Measurements from ENCODE around the gene CDK5RAP3. TPM values are rescaled to one million over a fixed set of nuclear protein-coding genes. Genes with fewer than 3 reads are reported as not detected.

Gene CDK5RAP3
- total RNA-seq, 1 experiment from 2014 or later: 255 TPM

DNA sequence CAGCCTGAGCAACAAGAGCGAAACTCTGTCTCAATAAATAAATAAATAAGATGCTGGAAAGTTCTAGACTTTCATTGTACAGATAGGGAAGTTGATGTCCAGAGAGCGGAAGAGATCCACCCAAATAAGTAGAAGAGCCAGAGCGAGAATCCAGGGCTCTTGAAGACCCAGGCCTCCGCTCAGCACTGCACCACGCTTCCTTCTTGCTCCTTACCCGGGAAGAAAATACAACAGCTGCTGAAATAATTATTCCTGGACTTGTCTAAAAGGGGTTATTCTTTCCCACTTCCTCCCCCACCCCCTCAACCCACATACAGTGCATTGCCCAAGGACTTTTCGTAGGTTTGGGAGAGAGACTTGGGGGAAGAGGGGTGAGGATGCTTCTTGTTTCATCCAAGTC lies 26.7 kb downstream of the CDK5RAP3 start:
- DNase-seq (ENCODE audit: low read depth, low spot score) (no peak), ATAC-seq (no peak)
- H3K4me2 ChIP-seq (ENCODE audit: low read length): no peak overlapping the region
- BruUV-seq (replicated peaks): no TSS peak
- intact Hi-C loops (cut with micrococcal nuclease): no loop called here
- H3K79me2 ChIP-seq (ENCODE audit: insufficient read depth, low read length): no peaks in the 10 kb centered on the region
- H3K9ac ChIP-seq (ENCODE audit: low read length): no peak overlapping the region
- H4K20me1 ChIP-seq (ENCODE audit: insufficient read depth): no peaks in the 10 kb centered on the region
- TF ChIP-seq POLR2A (IDR thresholded peaks at IDR 0.05; ENCODE audit: borderline replicate concordance, extremely low read depth, insufficient read depth, insufficient read length) (no peak), EZH2 (IDR thresholded peaks at IDR 0.05) (no peak), CEBPB (IDR thresholded peaks at IDR 0.05; ENCODE audit: low read depth) (no peak), TCF7L2 (IDR thresholded peaks at IDR 0.05; ENCODE audit: borderline replicate concordance, extremely low read depth, insufficient read depth, insufficient read length) (no peak), FOSL1 (IDR thresholded peaks at IDR 0.05; ENCODE audit: low read depth) (no peak), JUND (IDR thresholded peaks at IDR 0.05) (no peak), POLR2AphosphoS5 (IDR thresholded peaks at IDR 0.05; ENCODE audit: low read depth, low read length) (no peak), SIN3A (IDR thresholded peaks at IDR 0.05; ENCODE audit: low read depth) (no peak), ELF1 (IDR thresholded peaks at IDR 0.05; ENCODE audit: borderline replicate concordance, low read depth) (no peak), SP1 (IDR thresholded peaks at IDR 0.05; ENCODE audit: low read depth) (no peak), SRF (IDR thresholded peaks at IDR 0.05; ENCODE audit: low read depth) (no peak), ZFX (IDR thresholded peaks at IDR 0.05) (no peak), ZNF274 (IDR thresholded peaks at IDR 0.05; ENCODE audit: low read depth, low read length) (no peak)
- TF ChIP-seq, protein P1, sequence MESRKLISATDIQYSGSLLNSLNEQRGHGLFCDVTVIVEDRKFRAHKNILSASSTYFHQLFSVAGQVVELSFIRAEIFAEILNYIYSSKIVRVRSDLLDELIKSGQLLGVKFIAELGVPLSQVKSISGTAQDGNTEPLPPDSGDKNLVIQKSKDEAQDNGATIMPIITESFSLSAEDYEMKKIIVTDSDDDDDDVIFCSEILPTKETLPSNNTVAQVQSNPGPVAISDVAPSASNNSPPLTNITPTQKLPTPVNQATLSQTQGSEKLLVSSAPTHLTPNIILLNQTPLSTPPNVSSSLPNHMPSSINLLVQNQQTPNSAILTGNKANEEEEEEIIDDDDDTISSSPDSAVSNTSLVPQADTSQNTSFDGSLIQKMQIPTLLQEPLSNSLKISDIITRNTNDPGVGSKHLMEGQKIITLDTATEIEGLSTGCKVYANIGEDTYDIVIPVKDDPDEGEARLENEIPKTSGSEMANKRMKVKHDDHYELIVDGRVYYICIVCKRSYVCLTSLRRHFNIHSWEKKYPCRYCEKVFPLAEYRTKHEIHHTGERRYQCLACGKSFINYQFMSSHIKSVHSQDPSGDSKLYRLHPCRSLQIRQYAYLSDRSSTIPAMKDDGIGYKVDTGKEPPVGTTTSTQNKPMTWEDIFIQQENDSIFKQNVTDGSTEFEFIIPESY (IDR thresholded peaks at IDR 0.05; ENCODE audit: extremely low read depth, insufficient replicate concordance, low read length): no peak
- TF ChIP-seq, protein P2, sequence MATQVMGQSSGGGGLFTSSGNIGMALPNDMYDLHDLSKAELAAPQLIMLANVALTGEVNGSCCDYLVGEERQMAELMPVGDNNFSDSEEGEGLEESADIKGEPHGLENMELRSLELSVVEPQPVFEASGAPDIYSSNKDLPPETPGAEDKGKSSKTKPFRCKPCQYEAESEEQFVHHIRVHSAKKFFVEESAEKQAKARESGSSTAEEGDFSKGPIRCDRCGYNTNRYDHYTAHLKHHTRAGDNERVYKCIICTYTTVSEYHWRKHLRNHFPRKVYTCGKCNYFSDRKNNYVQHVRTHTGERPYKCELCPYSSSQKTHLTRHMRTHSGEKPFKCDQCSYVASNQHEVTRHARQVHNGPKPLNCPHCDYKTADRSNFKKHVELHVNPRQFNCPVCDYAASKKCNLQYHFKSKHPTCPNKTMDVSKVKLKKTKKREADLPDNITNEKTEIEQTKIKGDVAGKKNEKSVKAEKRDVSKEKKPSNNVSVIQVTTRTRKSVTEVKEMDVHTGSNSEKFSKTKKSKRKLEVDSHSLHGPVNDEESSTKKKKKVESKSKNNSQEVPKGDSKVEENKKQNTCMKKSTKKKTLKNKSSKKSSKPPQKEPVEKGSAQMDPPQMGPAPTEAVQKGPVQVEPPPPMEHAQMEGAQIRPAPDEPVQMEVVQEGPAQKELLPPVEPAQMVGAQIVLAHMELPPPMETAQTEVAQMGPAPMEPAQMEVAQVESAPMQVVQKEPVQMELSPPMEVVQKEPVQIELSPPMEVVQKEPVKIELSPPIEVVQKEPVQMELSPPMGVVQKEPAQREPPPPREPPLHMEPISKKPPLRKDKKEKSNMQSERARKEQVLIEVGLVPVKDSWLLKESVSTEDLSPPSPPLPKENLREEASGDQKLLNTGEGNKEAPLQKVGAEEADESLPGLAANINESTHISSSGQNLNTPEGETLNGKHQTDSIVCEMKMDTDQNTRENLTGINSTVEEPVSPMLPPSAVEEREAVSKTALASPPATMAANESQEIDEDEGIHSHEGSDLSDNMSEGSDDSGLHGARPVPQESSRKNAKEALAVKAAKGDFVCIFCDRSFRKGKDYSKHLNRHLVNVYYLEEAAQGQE (IDR thresholded peaks at IDR 0.05; ENCODE audit: low read depth): no peak
- TF ChIP-seq, protein P3, sequence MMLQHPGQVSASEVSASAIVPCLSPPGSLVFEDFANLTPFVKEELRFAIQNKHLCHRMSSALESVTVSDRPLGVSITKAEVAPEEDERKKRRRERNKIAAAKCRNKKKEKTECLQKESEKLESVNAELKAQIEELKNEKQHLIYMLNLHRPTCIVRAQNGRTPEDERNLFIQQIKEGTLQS (IDR thresholded peaks at IDR 0.05): no peak
- TF ChIP-seq, protein P4, sequence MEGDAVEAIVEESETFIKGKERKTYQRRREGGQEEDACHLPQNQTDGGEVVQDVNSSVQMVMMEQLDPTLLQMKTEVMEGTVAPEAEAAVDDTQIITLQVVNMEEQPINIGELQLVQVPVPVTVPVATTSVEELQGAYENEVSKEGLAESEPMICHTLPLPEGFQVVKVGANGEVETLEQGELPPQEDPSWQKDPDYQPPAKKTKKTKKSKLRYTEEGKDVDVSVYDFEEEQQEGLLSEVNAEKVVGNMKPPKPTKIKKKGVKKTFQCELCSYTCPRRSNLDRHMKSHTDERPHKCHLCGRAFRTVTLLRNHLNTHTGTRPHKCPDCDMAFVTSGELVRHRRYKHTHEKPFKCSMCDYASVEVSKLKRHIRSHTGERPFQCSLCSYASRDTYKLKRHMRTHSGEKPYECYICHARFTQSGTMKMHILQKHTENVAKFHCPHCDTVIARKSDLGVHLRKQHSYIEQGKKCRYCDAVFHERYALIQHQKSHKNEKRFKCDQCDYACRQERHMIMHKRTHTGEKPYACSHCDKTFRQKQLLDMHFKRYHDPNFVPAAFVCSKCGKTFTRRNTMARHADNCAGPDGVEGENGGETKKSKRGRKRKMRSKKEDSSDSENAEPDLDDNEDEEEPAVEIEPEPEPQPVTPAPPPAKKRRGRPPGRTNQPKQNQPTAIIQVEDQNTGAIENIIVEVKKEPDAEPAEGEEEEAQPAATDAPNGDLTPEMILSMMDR (IDR thresholded peaks at IDR 0.05 in 2 of 3, conservative IDR thresholded peaks at IDR 0.05 in 1 of 3; ENCODE audit: borderline replicate concordance in 1 of 3, insufficient read depth in 1 of 3, low read depth in 2 of 3, low read length in 2 of 3): no peak
- CTCF ChIA-PET: interaction anchor here (1.1 kb wide), 1 partner anchor 9 kb away, joined by 5 read pairs; no protein-coding TSS in a partner anchor
- no peaks in the 10 kb centered on the region for H3K27me3 ChIP-seq (ENCODE audit: insufficient read depth, low read length)
- H3K4me1 ChIP-seq (ENCODE audit: control insufficient read depth in 1 of 2, insufficient read depth in 2 of 2, low read length in 2 of 2): peaks cover 2 to 15% of the 10 kb centered on the region in 2 experiments
- POLR2A ChIA-PET: no interaction called here
- no peak overlapping the region for H2AFZ ChIP-seq (ENCODE audit: low read depth, low read length, poor library complexity, severe bottlenecking)
- no peaks in the 10 kb centered on the region for H3K36me3 ChIP-seq (ENCODE audit: control insufficient read depth in 1 of 2, insufficient read depth in 2 of 2, low read length in 2 of 2)
- no peak overlapping the region for H3K27ac ChIP-seq (ENCODE audit: low read depth, low read length)
- no peaks in the 10 kb centered on the region for H3K9me2 ChIP-seq (ENCODE audit: insufficient read depth)
- RAD21 ChIA-PET (ENCODE audit: low non-redundant PET in 1 of 2, low total read pairs in 2 of 2, uncharacterized antibody in 2 of 2, unreplicated experiment in 2 of 2): no interaction called here
- H3K4me3 ChIP-seq (replicated peaks in 1 of 2; ENCODE audit: low read depth in 1 of 2, low read length in 2 of 2): no peak overlapping the region
- no peaks in the 10 kb centered on the region for H3K9me3 ChIP-seq (ENCODE audit: control insufficient read depth in 1 of 2, insufficient read depth in 1 of 2, low read depth in 1 of 2, low read length in 2 of 2)

Measured in HCT116 (cell line).